Endothelial cell (in vitro differentiated cells): ENCODE results near the gene MRPS34. TPM values are rescaled to one million over a fixed set of nuclear protein-coding genes. Genes with fewer than 3 reads are reported as not detected.

ENCODE experiments used
- DNase-seq: peaks from one replicate; pipeline ENCODE4 v3.0.0; 2021; ENCODE audit warnings: low spot score
- H3K27ac Mint-ChIP-seq: one replicate; pipeline ENCODE4 v1.8.0; 2021; ENCODE audit warnings: mixed read lengths, inconsistent platforms; ENCODE audit not compliant: unreplicated experiment
- H3K27me3 Mint-ChIP-seq: one replicate; pipeline ENCODE4 v1.8.0; 2021; ENCODE audit warnings: mild to moderate bottlenecking, moderate library complexity, mixed read lengths, inconsistent platforms; ENCODE audit not compliant: unreplicated experiment
- H3K36me3 Mint-ChIP-seq: one replicate; pipeline ENCODE4 v1.8.0; 2021; ENCODE audit warnings: mild to moderate bottlenecking, low read depth, mixed read lengths, inconsistent platforms; ENCODE audit not compliant: unreplicated experiment
- H3K4me1 Mint-ChIP-seq: one replicate; pipeline ENCODE4 v1.8.0; 2021; ENCODE audit warnings: mild to moderate bottlenecking, mixed read lengths, inconsistent platforms; ENCODE audit not compliant: unreplicated experiment
- H3K4me3 Mint-ChIP-seq: one replicate; pipeline ENCODE4 v1.8.0; 2021; ENCODE audit warnings: mild to moderate bottlenecking, mixed read lengths, inconsistent platforms; ENCODE audit not compliant: unreplicated experiment
- H3K9me3 Mint-ChIP-seq: one replicate; pipeline ENCODE4 v1.8.0; 2021; ENCODE audit warnings: mixed read lengths, inconsistent platforms; ENCODE audit not compliant: unreplicated experiment
- CTCF ChIP-seq: fragments of 200-600 bp; sonication (generic); IDR thresholded peaks from one replicate; pipeline ENCODE4 v1.5.0; 2021; ENCODE audit warnings: antibody characterized with exemption; ENCODE audit not compliant: unreplicated experiment
- total RNA-seq: library from RNA; stranded (reverse); fragmentation: NEBNext Ultra II Directional; extraction: Animal tissue kit (Norgen Biotek cat#: 25700); gene quantifications from one replicate; pipeline ENCODE4 v1.2.1, GENCODE V29; 2021; ENCODE audit not compliant: unreplicated experiment

Gene MRPS34
- total RNA-seq, 1 donor from 2014 or later = 62.7 TPM

- H3K4me3 Mint-ChIP-seq = no peak overlapping the region
- H3K36me3 Mint-ChIP-seq = peaks cover 21% of the 10 kb centered on the region
- no peak for DNase-seq
- no peak for TF ChIP-seq CTCF
- H3K27ac Mint-ChIP-seq = no peak overlapping the region
- H3K4me1 Mint-ChIP-seq = no peaks in the 10 kb centered on the region
- no peaks in the 10 kb centered on the region for H3K27me3 Mint-ChIP-seq
- no peaks in the 10 kb centered on the region for H3K9me3 Mint-ChIP-seq
Measured at GRCh38 chr16:1816396-1817275, 43.7 kb upstream of the MRPS34 start.

DNA sequence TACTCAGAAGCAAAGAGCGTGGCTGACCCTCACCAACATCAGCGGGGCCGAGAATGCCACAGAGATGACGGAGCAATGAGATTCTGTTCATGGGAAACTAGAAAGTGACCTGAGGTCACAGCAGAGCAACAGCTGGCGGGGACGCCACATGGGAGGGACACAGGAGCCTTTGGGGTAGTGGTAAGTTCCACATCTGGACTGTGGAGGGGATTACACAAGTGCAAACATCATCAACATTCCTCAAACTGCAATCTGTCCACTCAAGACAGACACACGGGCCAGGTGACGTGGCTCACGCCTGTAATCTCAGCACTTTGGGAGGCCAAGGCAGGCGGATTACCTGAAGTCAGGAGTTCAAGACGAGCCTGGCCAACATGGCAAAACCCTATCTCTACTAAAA lies 42.5 kb upstream of the MRPS34 start:
- H3K27me3 Mint-ChIP-seq = no peaks in the 10 kb centered on the region
- no peak for TF ChIP-seq CTCF
- peak overlapping the region; percentile 56 for H3K4me3 Mint-ChIP-seq

GRCh38 chr16:1812732-1813163 lies 39.8 kb upstream of the MRPS34 start:
- H3K27ac Mint-ChIP-seq = no peak overlapping the region
- H3K9me3 Mint-ChIP-seq = no peaks in the 10 kb centered on the region
- peaks cover 23% of the 10 kb centered on the region for H3K36me3 Mint-ChIP-seq
- DNase-seq = peak; percentile 52
- H3K27me3 Mint-ChIP-seq = no peaks in the 10 kb centered on the region
- no peak overlapping the region for H3K4me3 Mint-ChIP-seq
- no peaks in the 10 kb centered on the region for H3K4me1 Mint-ChIP-seq
- peak; percentile 35 for TF ChIP-seq CTCF

More for the DNA sequence above, 42.5 kb upstream of the MRPS34 start:
- Mint-ChIP-seq H3K27ac (no peak overlapping the region), H3K9me3 (no peaks in the 10 kb centered on the region), H3K4me1 (no peaks in the 10 kb centered on the region), H3K36me3 (peaks cover 24% of the 10 kb centered on the region)
- DNase-seq = no peak

GRCh38 chr16:1810536-1810935 lies 37.6 kb upstream of the MRPS34 start:
- H3K4me3 Mint-ChIP-seq = no peak overlapping the region
- no peaks in the 10 kb centered on the region for H3K27me3 Mint-ChIP-seq
- DNase-seq = no peak
- no peaks in the 10 kb centered on the region for H3K4me1 Mint-ChIP-seq
- no peak overlapping the region for H3K27ac Mint-ChIP-seq
- H3K36me3 Mint-ChIP-seq = peaks cover 39% of the 10 kb centered on the region
- H3K9me3 Mint-ChIP-seq = no peaks in the 10 kb centered on the region
- no peak for TF ChIP-seq CTCF

- Mint-ChIP-seq H3K27me3 (no peaks in the 10 kb centered on the region), H3K9me3 (no peaks in the 10 kb centered on the region), H3K27ac (no peak overlapping the region), H3K36me3 (peaks cover 36% of the 10 kb centered on the region), H3K4me3 (no peak overlapping the region), H3K4me1 (no peaks in the 10 kb centered on the region)
- TF ChIP-seq CTCF = no peak
- DNase-seq = no peak
Measured at GRCh38 chr16:1810106-1810505, 37.2 kb upstream of the MRPS34 start.
